Activated CD8-positive, alpha-beta T cell treated with anti-CD3 and anti-CD28 coated beads, Interleukin-2, amount 10 ng/mL, durations not matched to agents 7 days and 5 days (primary cell): ENCODE measurements around the gene METRNL. TPM values are rescaled to one million over a fixed set of nuclear protein-coding genes. Genes with fewer than 3 reads are reported as not detected.

Experiments used
- ATAC-seq: fragments of 150-1000 bp; cut with Tn5 transposase; one replicate; pipeline ENCODE4 v1.10.0; 2021; ENCODE audit warnings: moderate library complexity
- CTCF ChIA-PET: fragments of 350-600 bp; sonication (Branson Sonifier 250); formaldehyde crosslinking; loops from one replicate; lab custom pipeline; 2021; ENCODE audit warnings: antibody characterized with exemption; lab: Charles Lee
- POLR2A ChIA-PET: fragments of 350-600 bp; sonication (Branson Sonifier 250); formaldehyde crosslinking; loops from one replicate; lab custom pipeline; 2021; ENCODE audit warnings: antibody characterized with exemption; lab: Charles Lee
- DNase-seq: peaks from one replicate; pipeline ENCODE4 v3.0.0-alpha.2; 2020
- H3K27ac Mint-ChIP-seq: one replicate; pipeline ENCODE4 v1.8.0; 2021; ENCODE audit warnings: mild to moderate bottlenecking, mixed read lengths
- H3K27me3 Mint-ChIP-seq: one replicate; pipeline ENCODE4 v1.8.0; 2021; ENCODE audit warnings: low read depth, mixed read lengths
- H3K36me3 Mint-ChIP-seq: one replicate; pipeline ENCODE4 v1.8.0; 2021; ENCODE audit warnings: low read depth, mixed read lengths
- H3K4me1 Mint-ChIP-seq: one replicate; pipeline ENCODE4 v1.8.0; 2021; ENCODE audit warnings: low read depth, mixed read lengths
- H3K4me3 Mint-ChIP-seq: one replicate; pipeline ENCODE4 v1.8.0; 2021; ENCODE audit warnings: mild to moderate bottlenecking, mixed read lengths
- H3K9me3 Mint-ChIP-seq: one replicate; pipeline ENCODE4 v1.8.0; 2022; ENCODE audit warnings: mixed read lengths; ENCODE audit not compliant: insufficient read depth
- total RNA-seq, 2 experiments: library from RNA; stranded (reverse); gene quantifications; one replicate each; pipeline ENCODE4 v1.2.3, GENCODE V29; 2021

The METRNL gene
- total RNA-seq, 2 experiments from 2014 or later: 3.0 to 4.8 TPM

DNA sequence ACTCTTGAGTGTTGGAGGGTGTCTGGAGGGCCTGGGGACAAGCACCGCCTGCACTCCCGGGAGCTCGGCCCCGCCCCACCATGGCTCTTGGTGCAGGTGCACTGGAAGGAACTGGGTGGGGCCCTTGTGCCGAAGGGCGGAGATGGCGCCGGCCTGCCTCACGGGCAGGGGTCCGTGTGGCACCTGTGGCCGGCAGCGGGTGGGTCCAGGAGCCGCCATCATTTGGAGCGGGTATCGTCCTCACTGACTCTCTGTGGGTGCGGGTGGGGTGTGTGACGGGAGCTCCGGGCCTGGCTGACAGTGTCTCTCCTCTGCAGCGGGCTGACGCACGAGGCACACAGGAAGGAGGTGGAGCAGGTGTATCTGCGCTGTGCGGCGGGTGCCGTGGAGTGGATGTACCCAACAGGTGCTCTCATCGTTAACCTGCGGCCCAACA, 5.2 kb downstream of the METRNL start:
- no peak for DNase-seq
- Mint-ChIP-seq H3K9me3 (no peaks in the 10 kb centered on the region), H3K36me3 (peaks cover 12% of the 10 kb centered on the region), H3K27me3 (peaks cover 7% of the 10 kb centered on the region), H3K27ac (no peak overlapping the region), H3K4me1 (peaks cover 39% of the 10 kb centered on the region), H3K4me3 (no peak overlapping the region)
- CTCF ChIA-PET: interaction anchor here (1.0 to 2.3 kb wide), 5 partner anchors 9 to 303 kb away, joined by 3 to 12 read pairs (median 5); no protein-coding TSS in a partner anchor
- POLR2A ChIA-PET: no interaction called here
- no peak for ATAC-seq

- DNase-seq: no peak
- Mint-ChIP-seq H3K36me3 (peaks cover 12% of the 10 kb centered on the region), H3K27ac (no peak overlapping the region), H3K4me1 (peaks cover 39% of the 10 kb centered on the region), H3K4me3 (no peak overlapping the region), H3K9me3 (no peaks in the 10 kb centered on the region), H3K27me3 (peaks cover 7% of the 10 kb centered on the region)
- no peak for ATAC-seq
- CTCF ChIA-PET: interaction anchor here (1.0 to 2.3 kb wide), 3 partner anchors 10 to 116 kb away, joined by 3 to 12 read pairs (median 4); no protein-coding TSS in a partner anchor
- POLR2A ChIA-PET: no interaction called here
Observed at GRCh38 chr17:83085103-83085502, 5.7 kb downstream of the METRNL start.

DNA sequence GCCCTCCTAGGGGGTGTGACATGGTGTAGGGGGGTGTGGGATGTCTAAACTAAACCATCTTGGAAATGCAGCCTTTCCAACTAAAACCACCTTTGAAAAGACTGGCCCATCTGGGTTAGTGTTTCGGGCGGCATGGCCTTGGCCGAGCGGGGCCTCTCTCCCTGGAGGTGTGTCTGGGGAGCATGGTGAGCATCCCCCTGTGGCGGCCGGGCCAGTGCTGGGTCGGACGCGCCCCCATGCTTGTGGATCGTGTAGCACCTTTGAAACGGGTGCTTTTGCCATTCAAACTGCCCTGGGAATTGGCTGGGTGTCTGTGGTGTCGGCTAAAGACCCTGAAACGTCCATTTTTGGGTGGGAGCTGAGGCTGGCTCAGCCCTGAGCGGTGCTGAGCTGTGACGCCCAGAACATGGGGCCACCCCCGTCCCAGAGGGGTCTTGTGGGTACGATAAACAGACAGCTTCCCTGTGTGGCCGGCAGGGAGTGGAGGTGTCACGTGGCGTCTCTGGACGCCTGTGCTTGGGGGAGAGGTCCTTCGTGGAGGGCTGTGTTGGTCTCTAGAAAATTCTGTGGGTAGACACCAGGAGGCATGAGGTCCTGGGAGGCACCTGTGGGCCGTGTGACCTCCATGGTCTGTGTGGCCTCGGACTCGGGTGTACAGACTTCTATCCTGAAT, 6.3 kb downstream of the METRNL start:
- H3K36me3 Mint-ChIP-seq: peaks cover 12% of the 10 kb centered on the region
- peaks cover 7% of the 10 kb centered on the region for H3K27me3 Mint-ChIP-seq
- no peak overlapping the region for H3K27ac Mint-ChIP-seq
- DNase-seq (no peak), ATAC-seq (no peak)
- peaks cover 39% of the 10 kb centered on the region for H3K4me1 Mint-ChIP-seq
- no peak overlapping the region for H3K4me3 Mint-ChIP-seq
- no peaks in the 10 kb centered on the region for H3K9me3 Mint-ChIP-seq
- ChIA-PET POLR2A (no interaction called here), CTCF (interaction anchor here (1.7 kb wide), 1 partner anchor 115 kb away, joined by 4 read pairs; no protein-coding TSS in a partner anchor)

- peaks cover 12% of the 10 kb centered on the region for H3K36me3 Mint-ChIP-seq
- ChIA-PET POLR2A (no interaction called here), CTCF (interaction anchor here (1.7 kb wide), 1 partner anchor 114 kb away, joined by 4 read pairs; no protein-coding TSS in a partner anchor)
- no peak overlapping the region for H3K27ac Mint-ChIP-seq
- no peak overlapping the region for H3K4me3 Mint-ChIP-seq
- H3K4me1 Mint-ChIP-seq: peaks cover 39% of the 10 kb centered on the region
- no peaks in the 10 kb centered on the region for H3K9me3 Mint-ChIP-seq
- ATAC-seq (no peak), DNase-seq (no peak)
- peaks cover 7% of the 10 kb centered on the region for H3K27me3 Mint-ChIP-seq
Observed at GRCh38 chr17:83086199-83086880, 6.9 kb downstream of the METRNL start.

- DNase-seq (no peak), ATAC-seq (no peak)
- ChIA-PET POLR2A (no interaction called here), CTCF (interaction anchor here (1.7 kb wide), 1 partner anchor 114 kb away, joined by 4 read pairs; no protein-coding TSS in a partner anchor)
- H3K36me3 Mint-ChIP-seq: peaks cover 8% of the 10 kb centered on the region
- H3K4me3 Mint-ChIP-seq: no peak overlapping the region
- H3K27me3 Mint-ChIP-seq: peaks cover 4% of the 10 kb centered on the region
- no peak overlapping the region for H3K27ac Mint-ChIP-seq
- H3K4me1 Mint-ChIP-seq: peaks cover 33% of the 10 kb centered on the region
- no peaks in the 10 kb centered on the region for H3K9me3 Mint-ChIP-seq
Observed at GRCh38 chr17:83086907-83087787, 7.7 kb downstream of the METRNL start.

GRCh38 chr17:83087788-83088360, 8.5 kb downstream of the METRNL start:
- ATAC-seq (no peak), DNase-seq (no peak)
- H3K27ac Mint-ChIP-seq: no peak overlapping the region
- H3K4me1 Mint-ChIP-seq: peaks cover 26% of the 10 kb centered on the region
- ChIA-PET POLR2A (no interaction called here), CTCF (no interaction called here)
- H3K27me3 Mint-ChIP-seq: no peaks in the 10 kb centered on the region
- no peaks in the 10 kb centered on the region for H3K9me3 Mint-ChIP-seq
- H3K4me3 Mint-ChIP-seq: no peak overlapping the region
- peaks cover 3% of the 10 kb centered on the region for H3K36me3 Mint-ChIP-seq

- Mint-ChIP-seq H3K9me3 (no peaks in the 10 kb centered on the region), H3K27ac (no peak overlapping the region), H3K4me3 (no peak overlapping the region), H3K4me1 (peaks cover 20% of the 10 kb centered on the region), H3K27me3 (no peaks in the 10 kb centered on the region), H3K36me3 (no peaks in the 10 kb centered on the region)
- ATAC-seq (no peak), DNase-seq (no peak)
- ChIA-PET CTCF (no interaction called here), POLR2A (no interaction called here)
Observed at GRCh38 chr17:83088451-83088850, 9.0 kb downstream of the METRNL start.

DNA sequence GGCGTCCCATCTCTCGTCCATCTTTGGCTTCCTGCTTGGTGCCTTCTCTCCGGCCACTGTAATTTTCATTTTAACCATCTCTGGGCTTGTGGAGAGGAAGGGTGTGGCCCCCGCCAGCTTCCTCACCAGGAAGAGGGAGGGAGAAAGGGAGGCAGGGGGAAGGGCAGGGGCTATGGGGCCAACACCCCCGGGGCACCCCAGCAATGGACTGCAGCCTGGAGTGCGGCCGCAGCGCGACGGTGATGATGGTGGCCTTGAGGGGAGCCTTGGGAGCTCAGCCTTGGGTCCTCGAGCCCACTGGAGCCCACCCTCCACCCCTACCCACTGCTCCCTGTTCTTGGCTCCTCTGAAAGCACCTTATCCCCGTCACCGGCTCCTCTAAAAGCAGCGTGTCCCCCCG, 9.5 kb downstream of the METRNL start:
- DNase-seq (no peak), ATAC-seq (no peak)
- CTCF ChIA-PET: no interaction called here
- no peaks in the 10 kb centered on the region for H3K27me3 Mint-ChIP-seq
- peaks cover 16% of the 10 kb centered on the region for H3K4me1 Mint-ChIP-seq
- H3K4me3 Mint-ChIP-seq: no peak overlapping the region
- H3K9me3 Mint-ChIP-seq: no peaks in the 10 kb centered on the region
- H3K27ac Mint-ChIP-seq: no peak overlapping the region
- no peaks in the 10 kb centered on the region for H3K36me3 Mint-ChIP-seq
- POLR2A ChIA-PET: no interaction called here

DNA sequence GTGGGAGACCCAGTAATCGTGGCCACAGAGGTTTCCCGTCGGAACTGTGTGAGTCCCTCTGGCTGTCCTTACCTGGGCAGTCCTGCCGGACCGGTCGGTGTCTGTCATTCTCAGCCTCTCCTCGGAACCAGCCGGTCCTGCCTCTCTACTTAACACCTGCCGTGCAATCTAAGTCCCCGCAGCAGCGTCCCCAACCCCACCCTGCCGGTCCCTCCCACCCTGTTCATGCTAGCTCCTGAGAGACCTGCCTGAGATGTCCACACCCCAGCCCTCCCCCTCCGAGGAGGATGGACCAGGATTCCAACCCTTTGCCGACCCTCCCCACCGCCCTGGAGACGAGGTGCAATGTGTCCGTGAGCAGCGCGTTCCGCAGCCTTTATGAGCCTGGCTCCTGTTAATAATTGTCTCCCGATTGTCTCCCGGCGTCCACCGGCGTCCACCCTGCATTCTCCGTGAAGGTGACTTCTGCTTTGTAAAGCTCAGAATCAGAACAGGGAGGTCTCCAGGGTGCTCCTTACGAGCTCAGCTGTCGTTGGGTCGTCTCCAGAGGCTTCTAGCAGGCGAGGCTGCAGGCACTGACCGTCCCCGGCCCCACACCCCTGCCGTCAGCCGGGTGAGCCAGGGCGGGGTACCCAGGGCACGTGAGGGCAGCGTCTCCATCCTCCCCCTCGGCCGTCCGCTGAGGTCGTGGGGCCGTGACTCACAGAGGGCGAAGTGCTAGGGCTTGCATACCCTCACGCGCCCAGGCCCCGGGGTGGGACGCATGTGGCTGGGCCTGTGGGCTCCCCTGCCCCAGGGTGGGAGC, 10.1 kb downstream of the METRNL start:
- Mint-ChIP-seq H3K36me3 (no peaks in the 10 kb centered on the region), H3K27me3 (no peaks in the 10 kb centered on the region), H3K27ac (no peak overlapping the region), H3K4me3 (no peak overlapping the region), H3K9me3 (no peaks in the 10 kb centered on the region), H3K4me1 (peaks cover 9% of the 10 kb centered on the region)
- ChIA-PET POLR2A (no interaction called here), CTCF (no interaction called here)
- ATAC-seq (no peak), DNase-seq (no peak)

DNA sequence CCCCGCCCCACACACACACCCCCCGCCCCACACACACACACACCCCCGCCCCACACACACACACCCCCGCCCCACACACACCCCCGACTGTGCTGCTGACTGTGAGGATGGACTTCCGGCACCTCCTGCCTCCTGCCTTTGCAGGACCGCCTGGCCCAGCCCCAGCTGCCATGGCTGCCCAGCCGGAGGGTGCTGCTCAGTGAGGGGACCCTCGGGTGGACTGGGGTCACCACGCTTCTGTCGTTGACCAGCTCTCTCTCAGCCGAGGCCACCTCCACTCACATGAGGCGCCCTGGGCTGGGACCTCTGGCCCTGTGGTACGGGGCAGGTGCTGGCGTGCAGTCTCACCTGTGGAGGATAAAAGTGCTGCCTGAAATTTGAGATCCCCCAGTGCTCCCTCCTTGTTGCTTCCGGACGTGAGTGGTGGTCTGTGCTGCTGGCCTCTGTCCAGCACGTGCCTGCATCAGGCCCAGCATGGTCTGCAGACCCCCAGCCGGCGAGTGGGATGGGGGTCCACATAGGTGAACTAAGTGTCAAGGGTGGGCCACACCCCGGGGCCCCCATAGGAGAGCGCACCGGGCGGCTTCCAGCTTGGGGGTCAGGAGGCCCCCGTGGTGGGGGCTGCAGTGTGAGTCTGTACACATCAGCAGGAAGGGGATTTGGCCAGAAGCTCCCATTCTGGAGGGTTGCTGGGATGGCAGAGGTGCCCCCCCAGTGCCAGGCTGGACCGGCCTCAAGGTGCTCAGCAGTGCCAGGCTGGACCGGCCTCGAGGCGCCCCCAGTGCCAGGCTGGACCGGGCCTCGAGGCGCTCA, 11.2 kb downstream of the METRNL start:
- H3K4me1 Mint-ChIP-seq: peaks cover 4% of the 10 kb centered on the region
- H3K4me3 Mint-ChIP-seq: no peak overlapping the region
- no peaks in the 10 kb centered on the region for H3K36me3 Mint-ChIP-seq
- no peak overlapping the region for H3K27ac Mint-ChIP-seq
- DNase-seq (no peak), ATAC-seq (no peak)
- ChIA-PET CTCF (no interaction called here), POLR2A (no interaction called here)
- H3K27me3 Mint-ChIP-seq: no peaks in the 10 kb centered on the region
- no peaks in the 10 kb centered on the region for H3K9me3 Mint-ChIP-seq
